Measurements from ENCODE around the gene HNRNPH1. TPM values are rescaled to one million over a fixed set of nuclear protein-coding genes. Genes with fewer than 3 reads are reported as not detected.

HNRNPH1 gene
- total RNA-seq, 1 experiment from 2014 or later: 317 TPM

DNA sequence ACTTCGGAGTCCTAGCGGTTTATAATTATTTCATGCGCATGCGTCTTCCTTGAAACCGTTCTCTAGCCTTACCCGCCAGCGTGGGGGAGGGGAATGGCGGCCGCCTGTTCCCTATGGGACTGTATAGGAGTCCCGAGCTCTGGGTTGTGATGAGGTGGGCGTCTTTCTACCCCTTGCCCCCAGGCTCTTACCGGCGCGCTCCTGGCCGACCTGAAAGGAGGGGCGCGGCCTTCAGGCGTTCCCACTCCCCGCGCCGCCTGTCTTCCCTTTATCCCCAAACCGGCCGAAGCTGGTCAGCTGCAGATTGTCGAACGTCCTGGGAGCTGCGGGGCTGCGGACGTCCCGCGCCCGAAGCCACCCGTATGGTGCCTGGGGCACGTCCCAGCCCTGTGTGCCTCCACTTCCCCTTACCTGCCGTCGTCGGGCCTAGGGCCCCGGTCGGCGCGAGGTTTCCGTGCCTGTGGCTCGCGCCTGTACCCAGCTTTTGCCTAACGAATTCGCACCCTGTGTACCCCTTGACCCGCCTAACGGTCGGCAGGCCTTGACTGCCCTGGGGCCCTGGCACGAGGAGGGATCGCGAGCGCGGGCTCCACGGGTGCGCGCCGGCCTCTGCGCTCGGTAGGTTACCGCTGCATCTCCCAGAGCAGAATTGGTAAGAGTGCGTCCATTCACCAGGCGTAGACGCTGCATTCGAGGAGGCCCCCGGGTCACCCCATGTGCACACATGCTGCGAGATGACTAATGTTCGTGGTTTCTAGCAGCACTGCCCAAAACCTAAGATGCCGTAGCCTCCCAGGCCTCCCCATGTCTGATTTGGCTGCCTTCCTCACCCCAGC, 653 bp upstream of the HNRNPH1 start:
- peak; percentile 93 for DNase-seq (ENCODE audit: low read depth)

DNA sequence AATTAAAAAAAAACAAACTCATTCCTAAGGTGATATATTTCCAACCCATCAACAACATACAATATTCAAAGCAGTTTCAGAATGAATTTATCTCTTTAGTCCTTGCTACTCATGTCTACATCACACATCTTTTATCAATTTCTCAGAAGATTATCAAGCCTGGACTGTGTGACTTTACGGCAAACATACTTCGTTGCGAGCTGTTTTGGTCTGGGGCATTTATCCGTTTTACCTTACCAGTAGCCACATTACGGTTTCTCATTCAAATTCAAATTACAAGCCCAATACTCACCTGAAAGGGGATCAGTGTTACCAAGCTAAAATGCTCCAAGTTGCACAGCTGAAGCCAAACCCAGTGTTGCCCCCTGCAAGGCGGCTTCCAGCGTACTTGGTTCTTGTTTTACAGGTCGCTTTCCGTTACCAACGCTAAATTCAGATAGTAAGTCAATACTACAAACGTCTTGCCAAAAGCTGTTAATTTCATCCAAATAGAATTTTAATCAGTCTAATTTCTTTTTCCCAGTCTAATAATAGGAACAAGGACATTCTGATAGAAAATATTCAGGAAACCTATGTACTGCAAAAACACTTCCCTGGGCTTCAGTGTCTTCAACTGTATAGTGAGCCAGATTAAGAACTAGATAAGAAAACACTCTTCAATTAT, 1.8 kb downstream of the HNRNPH1 start:
- DNase-seq (ENCODE audit: low read depth): no peak

DNA sequence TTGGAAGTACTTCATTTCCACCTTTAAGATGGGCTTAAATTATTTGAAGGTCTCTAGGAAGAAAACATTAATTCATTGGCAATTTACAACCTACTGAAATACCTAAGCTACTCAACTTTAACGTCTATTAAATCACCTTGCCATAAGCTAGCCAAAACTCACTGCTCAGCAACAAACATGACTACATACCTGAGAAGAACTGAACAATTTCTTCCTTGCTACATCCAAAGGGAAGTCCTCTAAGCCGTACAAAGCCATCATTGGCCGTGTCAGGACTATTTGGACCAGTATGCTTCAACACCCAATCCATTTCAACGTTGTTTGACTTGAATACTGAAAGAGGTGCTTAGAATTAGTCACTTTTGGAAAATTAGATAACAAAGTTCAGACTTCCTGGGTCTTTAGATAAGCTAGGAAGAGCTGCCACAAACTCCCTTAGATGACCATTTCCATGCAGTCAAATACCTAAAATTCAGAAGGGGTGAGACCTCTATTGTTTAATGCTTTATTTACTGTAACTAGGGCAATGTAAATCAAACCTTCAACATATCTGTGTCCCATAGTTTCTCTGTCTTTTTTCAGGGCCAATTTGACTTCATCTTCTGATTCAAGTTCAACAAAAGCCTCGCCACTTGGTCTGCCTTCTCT, 2.6 kb downstream of the HNRNPH1 start:
- DNase-seq (ENCODE audit: low read depth): no peak

DNA sequence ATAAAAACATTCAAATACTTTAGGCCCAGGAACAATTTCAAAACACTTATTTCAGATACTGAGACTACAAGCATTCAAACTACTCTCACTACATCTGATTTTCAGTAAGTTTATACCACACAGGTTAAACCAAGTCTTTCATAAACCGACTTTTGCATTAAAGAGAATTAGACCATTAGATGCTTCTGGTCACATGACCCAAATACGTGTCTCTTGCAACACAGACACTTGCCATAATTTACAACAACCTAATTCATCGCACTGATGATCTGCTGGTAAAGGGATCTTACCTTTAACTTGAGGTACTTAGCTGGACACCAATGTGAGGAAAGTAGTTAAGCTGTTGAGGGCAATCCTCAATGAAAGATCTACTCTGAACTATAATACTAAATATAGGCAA, 3.2 kb downstream of the HNRNPH1 start:
- no peak for DNase-seq (ENCODE audit: low read depth)

DNA sequence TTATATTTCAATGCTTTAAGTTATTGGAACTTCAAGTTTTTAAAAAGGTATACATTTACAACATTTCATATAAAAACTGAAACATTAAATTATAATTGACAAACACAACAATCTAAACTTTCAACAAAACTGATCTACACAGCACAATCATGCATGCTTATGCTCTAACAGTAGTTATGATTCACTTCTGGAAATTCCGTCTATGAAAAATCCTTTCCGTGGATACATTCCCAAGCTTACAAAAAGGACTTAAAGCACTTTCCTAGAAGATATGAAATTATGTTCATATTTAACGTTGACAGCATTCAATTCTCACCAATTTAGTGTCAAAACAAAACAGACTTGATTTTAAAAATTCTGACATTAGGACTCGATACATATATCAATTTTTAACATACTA, 3.7 kb downstream of the HNRNPH1 start:
- no peak for DNase-seq (ENCODE audit: low read depth)

DNA sequence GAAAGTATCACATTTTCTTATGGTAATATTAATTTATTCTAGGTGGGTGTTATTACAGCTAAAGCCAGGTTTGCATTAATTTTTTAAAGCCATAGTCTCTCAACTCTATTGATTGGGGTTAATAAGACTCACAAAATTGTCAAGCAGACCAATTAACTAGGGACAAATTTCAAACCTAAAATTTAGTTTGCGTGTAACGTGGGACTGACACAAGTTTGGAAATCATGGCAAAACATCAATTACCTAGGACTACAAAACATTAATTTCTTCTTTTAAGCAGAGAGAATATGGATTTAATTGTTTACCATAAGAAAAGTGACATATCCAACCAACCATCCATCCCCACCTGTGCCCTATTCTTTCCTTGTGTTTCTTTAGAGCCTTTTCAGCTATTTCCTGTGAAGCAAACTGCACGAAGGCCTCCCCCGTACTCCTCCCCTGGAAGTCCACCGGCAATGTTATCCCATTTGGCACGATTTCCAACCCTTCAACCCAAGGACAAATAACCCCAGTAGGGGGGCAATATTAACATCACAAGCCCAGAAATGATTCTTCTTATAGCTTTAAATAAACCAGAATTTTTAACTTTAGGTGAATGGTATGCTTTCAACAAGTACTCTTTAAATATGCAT, 4.4 kb downstream of the HNRNPH1 start:
- no peak for DNase-seq (ENCODE audit: low read depth)

DNA sequence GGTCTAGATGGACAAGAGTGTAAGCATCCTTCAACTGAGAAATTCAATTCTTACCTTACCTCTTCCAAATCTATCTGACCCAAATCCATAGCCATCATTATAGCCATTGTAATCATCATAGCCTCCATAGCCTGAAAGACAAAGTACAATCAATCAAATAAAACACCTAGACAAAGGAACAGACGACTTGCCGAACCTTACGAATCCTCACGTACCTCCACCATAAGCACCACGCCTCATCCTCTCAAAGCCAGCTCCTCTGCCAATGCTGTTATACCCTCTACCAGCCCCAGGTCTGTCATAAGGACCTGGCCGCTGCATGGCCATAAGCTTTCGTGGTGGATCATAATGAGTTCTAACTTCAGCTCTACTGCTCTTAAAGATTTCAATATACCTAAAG, 5.5 kb downstream of the HNRNPH1 start:
- no peak for DNase-seq (ENCODE audit: low read depth)

DNA sequence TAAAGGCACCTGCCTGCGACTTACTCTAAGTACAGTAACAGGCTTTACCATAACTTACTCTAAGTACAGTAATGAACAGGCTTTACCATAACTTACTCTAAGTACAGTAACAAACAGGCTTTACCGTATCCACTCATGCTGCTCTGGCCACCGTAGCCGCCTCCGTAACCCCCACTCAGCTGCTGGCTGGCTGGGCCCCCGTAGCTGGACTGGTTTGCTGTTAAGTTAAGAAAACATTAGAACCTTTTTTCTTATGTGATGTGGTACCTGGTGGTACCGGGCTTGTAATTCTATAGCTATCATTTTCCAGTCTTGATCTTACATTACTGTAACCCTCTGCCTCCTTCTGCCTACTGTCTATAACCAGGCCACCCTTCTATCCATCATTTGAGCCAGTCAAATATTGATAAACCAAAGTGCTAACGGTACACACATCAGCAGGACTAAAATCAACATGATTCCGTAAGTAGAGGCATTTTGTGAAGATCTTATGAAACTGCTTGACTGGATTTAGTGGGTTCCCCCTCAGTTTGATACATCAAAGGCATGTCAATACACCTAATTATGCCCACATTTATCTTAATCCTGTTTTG, 7.4 kb downstream of the HNRNPH1 start:
- no peak for DNase-seq (ENCODE audit: low read depth)

DNA sequence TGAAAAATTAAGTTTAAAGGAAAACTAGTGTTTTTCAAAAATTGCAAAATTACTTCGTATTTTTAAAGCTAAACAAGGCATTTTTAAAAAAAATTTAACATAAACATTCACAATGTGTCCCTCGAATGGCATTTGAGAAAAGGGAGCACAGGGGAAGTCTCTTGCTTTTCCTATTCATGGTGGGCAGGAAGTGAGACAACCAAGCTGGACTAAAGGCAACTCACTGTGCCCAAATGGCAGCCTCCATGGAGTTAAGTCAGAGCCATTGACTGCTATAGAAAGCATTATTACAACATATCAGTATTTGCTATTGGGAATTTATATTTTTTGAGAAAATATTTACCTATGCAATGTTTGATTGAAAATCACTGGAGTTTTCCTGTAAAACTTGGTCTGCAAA, 8.3 kb downstream of the HNRNPH1 start:
- no peak for DNase-seq (ENCODE audit: low read depth)

DNA sequence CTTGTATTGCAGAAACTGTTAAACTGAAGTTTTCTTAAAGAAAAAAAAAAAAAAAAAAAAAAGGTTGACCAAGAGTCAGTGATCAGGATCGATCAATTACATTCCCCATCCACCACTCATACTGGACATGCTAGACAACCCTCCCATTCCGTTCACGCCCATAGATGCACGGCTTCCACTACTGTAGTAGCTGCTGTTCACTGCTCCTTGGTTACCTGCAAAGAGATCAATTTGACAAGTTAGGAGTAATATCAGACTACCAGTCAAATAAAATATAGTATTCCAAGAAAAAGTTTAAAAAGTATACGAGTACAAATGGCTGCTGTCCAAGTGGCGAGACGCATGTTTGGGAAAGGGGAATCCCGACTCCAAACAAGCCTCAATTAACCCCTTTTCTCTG, 8.7 kb downstream of the HNRNPH1 start:
- DNase-seq (ENCODE audit: low read depth): no peak

DNA sequence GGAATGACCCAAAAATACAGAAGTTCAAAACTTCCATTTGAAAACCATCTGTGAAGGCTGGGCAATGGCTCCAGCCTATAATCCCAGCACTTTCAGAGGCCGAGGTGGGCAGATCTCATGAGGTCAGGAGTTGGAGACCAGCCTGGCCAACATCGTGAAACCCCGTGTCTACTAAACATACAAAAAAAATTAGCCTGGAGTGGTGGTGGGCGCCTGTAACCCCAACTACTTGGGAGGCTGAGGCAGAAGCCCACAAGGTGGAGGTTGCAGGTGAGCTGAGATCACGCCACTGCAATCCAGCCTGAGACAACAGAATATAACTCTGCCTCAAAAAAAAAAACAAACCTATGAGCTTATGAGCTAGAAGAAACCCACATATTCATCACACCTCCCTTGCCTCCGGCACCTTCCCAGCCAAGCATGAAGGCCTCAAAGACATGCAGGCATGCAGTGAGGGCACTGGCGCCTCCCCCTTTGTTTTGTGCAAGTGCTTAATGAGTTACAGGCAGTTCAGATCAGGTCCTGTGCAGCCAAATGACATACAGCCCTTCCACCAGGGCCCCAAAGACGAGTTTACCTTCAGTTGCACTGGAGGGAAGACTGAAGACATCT, 9.9 kb downstream of the HNRNPH1 start:
- no peak for DNase-seq (ENCODE audit: low read depth)

DNA sequence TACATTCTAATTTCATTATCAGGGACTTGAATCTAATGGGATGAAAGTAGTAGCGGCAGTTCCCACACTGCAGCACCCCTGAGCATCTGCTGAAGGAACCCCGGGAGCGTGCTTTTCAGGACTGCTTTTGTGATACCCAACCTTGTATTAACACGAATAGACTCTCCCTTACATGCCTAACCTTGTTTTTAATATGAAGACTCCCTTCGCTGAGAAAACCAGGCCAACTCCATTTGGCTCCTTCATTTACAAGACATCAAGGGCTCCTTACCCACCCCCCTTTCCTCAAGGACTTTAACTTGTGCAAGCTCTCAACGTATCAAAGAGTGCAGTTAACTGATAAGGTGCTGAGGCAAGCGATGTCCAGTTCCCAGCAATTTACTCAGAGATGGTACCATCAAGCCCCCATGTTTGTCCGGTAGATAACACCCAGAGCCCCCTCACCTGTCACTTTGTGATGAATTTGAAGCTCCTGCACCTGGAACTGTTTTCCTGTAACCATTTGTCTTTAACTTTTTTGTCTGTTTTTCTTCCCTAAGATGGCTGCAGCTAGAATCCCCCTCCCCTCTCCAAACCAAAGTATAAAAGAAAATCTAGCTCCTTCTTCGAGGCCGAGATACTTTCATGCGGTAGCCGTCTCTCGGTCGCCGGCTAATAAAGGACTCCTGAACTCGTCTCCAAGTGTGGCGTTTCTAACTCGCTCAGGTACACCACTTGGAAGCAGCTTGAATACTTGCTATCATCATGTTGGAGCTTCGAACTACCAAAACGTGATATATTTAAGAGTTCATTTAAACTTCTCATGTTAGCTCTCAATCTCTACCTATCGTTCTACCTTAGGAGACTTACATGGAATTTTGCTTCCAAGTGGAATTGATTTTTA, 10.7 kb downstream of the HNRNPH1 start:
- DNase-seq (ENCODE audit: low read depth): no peak

DNA sequence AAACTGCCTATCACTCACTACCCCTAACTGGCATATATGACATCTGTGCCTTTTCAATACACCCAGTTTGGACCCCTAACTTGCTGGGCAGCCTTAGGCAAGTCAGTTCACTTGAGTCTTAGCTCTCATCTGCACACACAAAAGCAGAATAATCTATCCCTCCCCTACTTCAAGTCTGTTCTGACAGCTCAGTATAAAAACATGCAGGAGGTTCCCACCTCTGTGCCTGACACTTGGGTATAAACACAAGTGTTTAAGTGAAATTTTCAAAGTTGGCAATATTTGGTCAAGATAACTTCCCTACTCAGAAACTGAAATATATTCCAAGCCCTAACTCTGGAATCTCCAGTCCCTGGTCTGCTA, 12.6 kb downstream of the HNRNPH1 start:
- no peak for DNase-seq (ENCODE audit: low read depth)

DNA sequence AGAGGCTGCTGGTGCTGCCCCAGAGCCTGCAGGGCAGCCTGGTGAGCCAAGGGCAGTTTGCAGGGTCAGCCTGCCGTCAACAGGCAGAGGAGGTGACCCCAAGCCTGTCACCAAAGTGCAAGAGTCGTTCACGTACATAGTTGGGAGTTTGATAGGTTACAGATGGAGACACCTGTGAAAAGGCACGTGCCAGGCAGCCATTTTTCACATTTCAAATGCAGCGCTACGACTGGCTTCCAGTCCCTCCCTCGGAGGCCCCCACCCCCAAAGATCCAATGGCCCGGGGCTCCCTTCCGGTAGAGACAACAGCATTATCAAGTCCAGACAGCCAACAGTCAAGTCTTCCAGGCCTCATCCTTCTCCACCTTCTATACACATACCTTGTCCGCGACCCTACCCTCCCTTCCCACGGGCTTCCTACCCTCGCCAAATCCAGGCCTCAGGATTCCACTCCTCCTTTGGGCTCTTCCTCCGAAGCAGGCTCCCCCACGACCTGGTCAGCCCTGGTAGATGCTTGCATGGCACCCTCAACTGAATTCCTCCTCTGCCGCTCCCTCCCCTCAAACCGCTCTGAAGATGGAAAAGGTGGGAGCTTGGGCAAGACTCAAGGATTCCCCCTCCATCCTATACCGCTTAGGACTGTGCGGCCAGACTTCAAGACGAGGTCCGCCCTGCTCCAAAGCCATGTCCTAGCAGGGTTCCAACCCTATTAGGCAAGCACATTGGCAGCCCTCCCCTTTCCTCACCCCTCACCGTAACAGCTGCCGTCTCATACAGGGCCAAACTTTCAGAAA, 13.2 kb downstream of the HNRNPH1 start:
- DNase-seq (ENCODE audit: low read depth): no peak

DNA sequence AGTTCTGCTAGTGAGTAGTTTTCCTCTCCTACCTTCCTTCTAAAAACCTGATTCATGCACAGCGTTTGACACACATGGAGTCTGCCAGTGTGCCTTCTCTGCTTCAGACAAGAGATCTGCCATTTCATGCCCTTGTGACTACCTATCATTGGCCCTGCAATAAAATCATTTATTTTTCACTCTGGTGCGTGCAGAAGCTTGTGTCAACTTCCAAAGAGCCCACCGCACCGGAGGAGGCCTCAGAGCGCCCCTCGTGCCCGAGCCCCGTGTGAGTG, 13.7 kb downstream of the HNRNPH1 start:
- no peak for DNase-seq (ENCODE audit: low read depth)

DNA sequence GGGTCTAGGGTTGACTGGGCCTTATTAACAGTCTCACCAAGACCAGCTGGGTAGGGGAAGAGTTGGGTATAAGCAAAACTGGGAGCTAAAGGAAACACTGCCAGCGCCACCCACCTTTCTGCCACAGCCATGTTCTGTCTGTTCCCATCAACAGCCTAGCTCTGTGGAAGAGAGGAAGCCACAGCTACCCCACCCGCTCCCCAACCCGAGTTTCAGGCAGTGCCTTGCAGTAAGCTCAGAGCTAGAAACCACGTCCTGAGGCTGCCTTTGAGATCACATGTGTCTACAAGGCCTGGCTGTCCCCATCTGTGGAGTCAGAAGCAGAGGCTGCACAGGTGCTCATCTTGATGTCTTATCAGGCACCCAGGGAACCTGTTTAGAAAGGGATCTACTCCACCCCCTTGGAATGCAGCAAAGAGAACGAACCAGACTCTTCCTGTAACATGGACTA, 15.3 kb downstream of the HNRNPH1 start:
- no peak for DNase-seq (ENCODE audit: low read depth)

DNA sequence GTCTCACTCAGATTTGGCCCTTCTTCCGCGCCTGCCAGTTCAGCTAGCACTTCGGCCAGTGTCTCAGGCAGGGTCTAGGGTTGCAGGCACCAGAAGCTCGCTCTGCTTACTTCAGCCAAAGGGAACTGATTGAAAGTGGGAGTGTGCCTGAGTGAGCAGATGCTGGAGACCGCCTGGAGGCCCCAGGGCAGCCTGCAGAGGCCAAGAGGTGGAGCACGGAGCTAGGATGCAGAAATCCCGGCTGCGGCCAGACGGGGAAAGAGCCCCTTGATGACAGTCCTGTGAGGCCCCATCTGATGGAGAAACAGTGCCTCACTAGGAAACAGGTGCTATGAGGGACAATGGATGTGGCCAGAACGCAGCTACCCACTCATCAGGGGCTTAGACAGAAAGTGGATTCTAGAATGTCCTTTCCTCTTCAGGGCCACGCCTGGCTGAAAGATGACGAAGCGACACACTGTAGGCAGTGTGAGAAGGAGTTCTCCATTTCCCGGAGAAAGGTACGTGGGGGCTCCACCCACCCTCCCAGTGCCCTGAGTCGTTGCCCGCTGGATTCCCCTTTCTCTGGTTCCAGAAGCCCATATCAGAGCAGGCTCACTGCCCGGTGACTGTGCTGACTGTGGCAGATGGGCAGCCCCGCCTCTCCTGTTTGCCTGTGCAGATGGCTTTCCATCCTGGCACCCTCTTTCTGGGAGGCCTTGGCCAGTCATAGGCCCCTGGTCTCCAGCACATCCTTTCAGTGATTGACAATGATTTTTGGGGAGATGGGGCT, 16.1 kb downstream of the HNRNPH1 start:
- DNase-seq (ENCODE audit: low read depth): no peak

DNA sequence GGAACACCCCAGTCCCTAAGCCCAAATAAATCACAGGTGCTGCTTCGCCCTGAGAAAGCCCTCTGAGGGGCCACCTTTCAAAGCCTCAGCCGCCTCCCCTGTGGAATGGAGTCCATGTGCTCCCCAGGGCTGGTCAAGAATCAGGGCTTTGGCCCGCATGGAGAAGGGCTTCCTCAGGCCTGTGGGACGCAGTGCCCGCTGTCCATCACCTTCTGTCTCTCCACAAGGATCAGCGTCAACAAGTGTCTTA, 16.6 kb downstream of the HNRNPH1 start:
- no peak for DNase-seq (ENCODE audit: low read depth)

DNA sequence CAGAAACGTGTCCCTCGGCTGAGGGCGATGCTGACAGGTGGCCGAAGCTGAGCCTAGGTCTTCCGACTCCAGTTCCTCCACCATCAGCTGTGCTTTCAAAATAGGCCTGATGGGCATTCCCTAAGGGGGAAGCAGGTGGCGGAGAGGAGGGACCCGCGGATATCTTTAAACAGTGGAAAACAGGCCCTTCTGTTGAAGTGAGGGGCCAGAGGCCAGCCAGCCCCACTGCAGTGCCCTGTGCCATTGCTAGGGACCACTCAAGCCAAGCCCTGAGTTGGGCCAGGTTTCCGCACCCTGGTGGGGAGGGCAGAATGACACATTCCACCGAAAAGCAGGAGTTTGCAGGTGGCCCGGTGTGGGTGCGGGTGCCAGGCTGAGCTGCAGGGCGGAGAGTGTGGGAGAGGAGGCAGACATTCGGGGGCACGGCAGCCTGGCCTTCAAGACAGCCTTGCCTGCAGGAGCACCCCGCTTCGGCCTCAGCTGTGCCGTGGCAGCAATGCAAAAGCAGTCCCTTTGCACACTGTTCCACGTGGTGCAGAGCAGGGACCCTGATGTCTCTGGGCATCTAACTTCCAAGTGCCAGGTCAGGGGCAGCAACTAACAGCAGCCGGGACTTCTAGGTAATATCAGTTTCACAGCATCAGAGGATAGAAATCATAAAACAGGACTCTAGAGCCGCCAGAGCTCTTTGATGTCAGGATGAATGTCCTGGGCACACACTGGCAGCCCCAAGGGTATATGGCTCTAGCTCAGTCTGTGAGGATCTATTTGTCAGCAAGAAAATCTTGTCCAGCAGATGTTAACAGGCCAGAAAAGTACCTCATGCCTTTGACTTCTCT, 17.2 kb downstream of the HNRNPH1 start:
- no peak for DNase-seq (ENCODE audit: low read depth)

Measured in M059J (cell line).